Activated CD4-positive, CD25-positive, alpha-beta regulatory T cell treated with anti-CD3 and anti-CD28 coated beads, Interleukin-2, amount 50 U/mL, for 24 hours (primary cell): Measurements from ENCODE around the gene SNX30.

ENCODE experiments used
- ATAC-seq, 2 donors: fragments of 150-1000 bp; cut with Tn5 transposase; one replicate each; pipeline ENCODE4 v1.10.0; 2021; ENCODE audit warnings: mild to moderate bottlenecking in 1 of 2, moderate library complexity in 1 of 2

SNX30 gene

DNA sequence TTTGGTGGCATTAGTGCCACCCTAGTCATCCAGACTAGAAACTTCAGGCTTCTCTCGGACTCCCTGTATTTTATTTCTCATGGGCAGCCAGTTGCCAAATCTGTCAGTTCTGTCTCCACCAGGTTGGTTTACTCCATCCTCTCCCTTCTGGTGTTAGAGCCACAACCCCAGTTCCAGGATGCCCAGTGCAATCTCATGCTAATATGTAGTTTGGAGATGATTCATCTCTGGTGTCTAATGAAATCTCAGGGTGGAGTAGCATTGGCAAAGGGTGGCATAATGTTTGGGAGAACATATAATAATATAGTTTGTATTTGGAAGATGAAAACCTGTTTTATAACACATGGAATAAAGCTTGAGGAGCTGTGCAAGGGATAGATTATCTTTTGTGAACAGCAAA, 109.9 kb downstream of the SNX30 start:
- ATAC-seq = no peak

DNA sequence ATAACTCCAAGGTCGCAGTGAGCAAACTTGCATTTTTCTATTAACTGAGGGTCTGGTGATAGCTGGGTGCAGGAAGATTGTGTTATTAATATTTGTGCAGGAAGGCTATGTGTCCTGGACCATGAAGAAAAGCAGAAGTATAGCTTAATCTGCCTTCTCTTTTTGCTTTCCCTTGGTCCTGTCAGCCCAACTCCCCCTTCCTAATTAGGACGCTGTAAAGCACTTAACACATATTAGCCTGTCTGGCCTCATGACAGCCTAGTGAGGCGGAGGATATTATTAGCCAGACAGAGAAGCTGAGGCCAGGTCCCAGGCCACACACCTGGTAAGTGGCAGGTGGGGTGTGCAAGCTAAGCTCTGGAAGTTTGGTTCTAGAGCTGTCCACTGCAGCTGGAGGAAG, 110.6 kb downstream of the SNX30 start:
- ATAC-seq = no peak

DNA sequence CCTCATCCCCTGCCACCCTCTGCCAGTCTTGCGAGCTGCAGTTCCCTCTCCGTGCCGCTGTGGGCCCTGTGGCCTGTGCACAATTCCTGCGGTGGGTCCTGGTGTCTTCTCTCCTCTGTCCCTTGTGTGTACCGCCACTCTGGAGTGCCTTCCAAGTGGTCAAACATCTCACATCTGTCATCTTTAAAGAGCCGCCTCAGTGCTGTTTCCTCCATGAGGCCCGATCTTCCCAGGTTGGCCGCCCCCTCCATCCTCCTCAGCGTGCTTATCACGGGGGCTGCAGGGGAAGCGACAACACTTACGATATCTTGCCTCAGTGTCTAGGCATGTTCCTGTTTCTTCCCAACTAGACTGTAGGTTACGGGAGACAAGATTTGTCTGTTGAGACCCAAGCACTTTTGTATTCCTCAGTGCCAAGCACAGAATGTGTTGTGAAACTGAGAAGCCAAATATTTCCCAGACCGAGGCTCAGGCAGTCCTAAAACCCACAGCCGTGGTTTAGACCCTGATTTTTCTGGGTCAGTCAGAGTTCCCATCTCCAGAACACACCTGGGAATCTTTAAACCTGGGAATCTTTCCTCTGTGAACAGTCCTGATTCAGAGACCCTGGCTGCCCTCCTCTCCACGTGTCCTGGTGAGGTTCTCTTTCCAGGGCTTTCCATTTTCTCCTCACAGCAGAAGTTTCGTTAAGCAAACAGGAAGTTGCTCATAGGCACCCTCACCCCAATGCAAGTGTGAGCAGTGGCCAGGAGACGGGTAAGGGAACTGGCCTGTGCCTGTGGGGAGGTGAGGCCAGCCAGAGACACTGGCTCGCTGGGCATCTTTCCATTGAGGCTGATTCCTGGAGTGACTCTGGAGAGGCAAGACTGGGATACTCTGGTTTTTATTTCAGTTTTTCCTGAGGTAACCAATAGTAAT, 111.3 kb downstream of the SNX30 start:
- no peak for ATAC-seq

DNA sequence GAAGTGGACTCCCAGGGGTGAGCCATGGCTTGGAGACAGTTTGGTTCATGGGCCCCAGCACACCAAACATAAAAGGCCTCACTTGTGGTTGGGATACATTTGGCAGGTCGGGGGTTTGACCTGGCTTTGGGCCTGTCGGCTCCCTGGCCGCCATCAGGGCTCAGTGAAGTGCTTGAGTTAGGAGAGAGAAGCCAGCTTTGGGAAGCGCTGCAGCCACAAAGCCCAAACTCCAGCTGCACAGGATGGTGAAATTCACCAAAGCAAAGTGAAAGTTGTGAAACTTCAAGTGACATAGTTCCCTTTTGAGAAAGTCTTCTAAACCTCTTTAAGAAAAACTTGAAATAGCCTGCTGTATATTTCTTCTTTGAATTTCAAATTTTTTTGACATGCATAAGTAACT, 112.7 kb downstream of the SNX30 start:
- no peak for ATAC-seq

DNA sequence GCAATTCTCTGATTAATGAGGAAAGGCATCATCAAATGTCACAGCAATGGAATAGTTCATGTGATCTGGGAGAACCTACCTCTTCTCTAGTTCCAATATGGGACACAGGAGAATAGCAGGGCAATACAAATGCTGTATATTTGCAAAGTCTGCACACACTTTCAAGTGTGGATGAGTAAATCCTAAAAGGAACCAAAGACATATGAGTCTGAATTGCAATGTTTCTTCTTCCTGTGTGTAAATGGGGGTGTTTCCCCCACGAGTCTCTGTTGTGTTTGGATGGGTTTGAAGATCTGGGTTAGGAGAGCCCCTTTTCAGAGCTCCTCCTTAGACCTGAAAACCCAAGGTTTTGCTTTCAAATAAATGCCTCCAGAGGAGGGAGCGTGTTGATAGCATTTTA, 113.2 kb downstream of the SNX30 start:
- no peak for ATAC-seq

DNA sequence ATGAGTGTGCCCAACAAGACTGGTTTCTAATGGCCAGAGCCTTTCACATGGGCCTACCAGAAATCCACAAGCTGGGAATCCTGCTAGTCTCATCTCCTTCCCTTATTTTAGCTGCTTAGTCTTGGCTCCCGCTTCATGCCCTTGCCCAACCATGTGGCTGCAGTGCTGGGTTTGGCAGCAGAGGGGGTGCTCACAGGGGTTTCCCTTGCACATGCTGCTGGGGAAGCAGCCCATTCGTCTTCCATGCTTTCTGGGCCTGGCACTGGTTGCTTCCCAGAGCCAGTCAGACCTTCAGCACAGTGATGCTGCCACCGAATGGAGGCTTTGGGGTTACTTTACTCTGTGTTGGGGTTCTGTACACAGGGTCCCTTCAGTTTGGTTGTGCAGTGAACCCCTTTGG, 113.8 kb downstream of the SNX30 start:
- ATAC-seq = no peak

DNA sequence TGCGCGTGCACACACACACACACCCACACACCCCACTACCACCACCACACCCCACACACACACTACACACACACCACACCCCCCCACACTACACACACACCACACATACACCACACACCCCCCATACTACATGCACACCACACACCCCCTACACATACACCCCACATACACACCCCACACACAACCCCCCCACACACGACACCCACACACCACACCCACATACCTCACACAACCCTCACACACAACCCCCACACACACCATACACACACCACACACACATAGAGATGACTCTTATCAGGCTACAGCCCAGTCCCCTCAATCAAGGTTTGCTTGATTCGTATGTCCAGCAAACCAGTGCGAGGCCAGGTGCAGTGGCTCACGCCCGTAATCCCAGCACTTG, 114.4 kb downstream of the SNX30 start:
- no peak for ATAC-seq

DNA sequence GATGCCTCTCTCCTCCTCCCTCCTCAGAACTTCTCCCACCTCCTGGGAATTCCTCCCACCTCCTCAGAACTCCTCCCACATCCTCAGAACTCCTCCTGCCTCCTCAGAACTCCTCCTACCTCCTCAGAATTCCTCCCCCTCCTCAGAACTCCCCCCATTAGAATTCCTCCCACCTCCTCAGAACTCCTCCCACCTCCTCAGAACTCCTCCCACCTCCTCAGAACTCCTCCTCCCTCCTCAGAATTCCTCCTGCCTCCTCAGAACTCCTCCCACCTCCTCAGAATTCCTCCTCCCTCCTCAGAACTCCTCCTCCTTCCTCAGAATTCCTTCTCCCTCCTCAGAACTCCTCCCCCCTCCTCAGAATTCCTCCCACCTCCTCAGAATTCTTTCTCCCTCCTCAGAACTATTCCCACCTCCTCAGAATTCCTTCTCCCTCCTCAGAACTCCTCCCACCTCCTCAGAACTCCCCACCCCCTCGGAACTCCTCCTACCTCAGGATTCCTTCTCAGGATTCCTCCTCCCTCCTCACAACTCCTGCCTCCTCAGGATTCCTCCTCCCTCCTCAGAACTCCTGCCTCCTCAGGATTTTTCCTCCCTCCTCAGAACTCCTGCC, 116.2 kb downstream of the SNX30 start:
- no peak for ATAC-seq

DNA sequence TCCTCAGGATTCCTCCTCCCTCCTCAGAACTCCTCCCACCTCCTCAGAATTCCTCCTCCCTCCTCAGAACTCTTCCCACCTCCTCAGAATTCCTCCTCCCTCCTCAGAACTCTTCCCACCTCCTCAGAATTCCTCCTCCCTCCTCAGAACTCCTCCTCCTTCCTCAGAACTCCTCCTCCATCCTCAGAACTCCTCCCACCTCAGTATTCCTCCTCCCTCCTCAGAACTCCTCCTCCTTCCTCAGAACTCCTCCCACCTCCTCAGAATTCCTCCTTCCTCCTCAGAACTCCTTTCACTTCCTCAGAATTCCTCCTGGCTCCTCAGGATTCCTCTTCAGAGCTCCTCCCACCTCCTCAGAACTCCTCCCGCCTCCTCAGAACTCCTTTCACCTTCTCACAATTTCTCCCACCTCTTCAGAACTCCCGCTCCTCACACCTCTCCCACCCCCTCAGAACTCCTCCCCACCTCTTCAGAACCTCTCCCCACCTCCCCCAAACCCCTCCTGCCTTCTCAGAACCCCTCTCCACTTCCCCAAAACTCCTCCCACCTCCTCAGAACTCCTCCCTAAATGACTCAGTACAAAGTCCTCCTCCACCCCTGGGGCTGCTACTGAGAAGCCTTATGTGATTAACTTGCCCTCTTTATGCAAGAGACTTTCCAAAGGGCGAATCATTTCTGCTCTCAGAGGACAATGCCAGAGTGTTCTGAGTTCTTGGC, 116.9 kb downstream of the SNX30 start:
- peak; percentile 45 to 63 for ATAC-seq

DNA sequence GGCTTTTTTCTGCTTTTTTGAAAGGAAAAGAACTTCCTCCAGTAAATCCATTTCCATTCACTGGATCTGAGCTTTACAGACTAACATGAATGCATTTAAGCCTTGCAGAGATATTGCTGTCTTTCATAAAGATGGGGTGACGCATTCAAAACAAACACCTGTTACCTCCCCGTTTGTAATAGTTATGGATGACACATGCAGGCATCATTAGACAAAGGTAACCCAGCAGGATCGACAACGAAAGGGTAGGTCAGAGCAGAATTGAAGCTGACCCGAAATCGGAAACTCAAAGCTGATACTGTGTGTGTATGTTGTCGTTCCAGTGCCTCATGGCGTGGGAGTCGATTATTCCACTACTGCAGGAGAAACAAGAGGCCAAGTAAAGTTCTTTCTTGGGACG, 117.9 kb downstream of the SNX30 start:
- ATAC-seq = no peak

DNA sequence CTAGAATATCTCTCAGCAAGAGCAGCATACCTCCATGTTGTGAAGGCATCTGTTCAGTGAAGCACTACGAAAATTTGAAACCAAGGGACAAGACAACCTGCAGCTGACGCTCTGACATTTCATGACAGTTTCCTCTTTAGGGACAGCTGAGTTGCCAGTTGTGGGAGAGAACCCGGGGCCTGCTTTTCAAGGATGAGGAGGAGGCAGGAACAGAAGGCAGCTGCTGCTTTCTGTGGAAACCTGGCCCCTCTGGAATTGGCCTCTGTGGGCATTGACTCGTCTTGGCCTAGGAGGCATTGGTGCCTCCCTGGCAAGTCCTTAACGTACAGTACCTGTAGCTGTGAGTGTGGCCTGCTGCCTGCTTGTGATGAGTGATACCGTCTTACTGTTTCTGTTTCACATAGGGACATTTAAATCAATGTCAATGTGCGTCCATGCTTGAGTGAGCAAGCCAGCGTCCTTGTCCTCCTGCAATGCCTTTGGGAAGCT, 118.5 kb downstream of the SNX30 start:
- no peak for ATAC-seq

DNA sequence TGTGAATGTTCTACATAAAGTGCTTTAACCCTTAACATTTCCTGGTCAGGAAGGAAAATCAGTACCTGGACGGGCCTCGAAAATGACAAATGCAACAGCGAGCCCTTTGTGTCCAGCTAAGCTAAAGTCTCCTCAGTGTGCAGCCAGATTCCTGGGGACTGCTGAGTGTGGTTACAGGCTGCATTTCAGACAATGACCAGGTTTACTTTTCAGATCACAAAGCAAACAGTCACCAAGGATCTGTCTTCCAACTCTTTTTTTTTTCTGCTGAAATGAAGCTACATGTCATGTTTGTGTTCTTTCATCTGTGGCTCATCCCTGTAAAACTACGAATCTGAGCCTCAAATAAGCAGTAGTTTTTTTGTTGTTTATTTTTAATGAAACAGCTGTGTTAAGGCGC, 119.4 kb downstream of the SNX30 start:
- ATAC-seq = no peak

DNA sequence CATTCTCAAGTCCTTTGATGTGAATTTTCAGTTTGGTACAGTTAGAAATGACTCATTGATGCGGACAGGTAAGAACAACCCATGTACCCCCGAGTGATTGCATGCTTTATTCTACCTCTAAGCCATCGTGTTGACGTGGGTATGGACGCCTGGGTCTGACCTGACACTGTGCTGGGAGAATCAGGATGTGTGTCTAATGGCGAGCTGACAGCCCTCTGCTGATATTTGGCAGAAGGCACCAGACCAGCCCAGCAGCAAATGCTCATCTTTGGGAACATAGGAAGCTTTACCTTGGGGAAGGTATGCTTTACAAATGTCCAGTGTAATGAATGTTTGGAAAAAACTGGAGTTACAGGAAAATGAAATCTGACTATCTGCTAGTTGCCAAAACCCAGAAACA, 120.0 kb downstream of the SNX30 start:
- ATAC-seq = no peak

DNA sequence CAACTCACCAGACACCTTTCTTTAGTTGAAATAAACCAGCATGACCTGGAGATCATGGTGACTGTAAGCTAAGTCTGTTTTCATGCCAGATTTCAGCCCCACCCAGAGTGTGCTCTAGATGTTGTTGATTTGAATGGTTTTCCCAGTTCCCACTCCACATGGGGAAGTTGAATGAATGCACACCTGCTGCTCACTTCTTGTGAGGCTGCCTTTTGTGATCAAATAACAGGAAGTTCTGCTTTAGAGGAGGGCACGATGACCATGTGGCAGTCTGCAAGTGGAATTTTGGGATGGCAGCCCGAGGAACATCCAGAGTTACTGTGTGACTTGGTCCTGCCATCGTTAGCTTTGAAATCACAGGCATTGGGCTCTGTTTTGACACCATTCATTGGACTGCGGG, 121.5 kb downstream of the SNX30 start:
- no peak for ATAC-seq

DNA sequence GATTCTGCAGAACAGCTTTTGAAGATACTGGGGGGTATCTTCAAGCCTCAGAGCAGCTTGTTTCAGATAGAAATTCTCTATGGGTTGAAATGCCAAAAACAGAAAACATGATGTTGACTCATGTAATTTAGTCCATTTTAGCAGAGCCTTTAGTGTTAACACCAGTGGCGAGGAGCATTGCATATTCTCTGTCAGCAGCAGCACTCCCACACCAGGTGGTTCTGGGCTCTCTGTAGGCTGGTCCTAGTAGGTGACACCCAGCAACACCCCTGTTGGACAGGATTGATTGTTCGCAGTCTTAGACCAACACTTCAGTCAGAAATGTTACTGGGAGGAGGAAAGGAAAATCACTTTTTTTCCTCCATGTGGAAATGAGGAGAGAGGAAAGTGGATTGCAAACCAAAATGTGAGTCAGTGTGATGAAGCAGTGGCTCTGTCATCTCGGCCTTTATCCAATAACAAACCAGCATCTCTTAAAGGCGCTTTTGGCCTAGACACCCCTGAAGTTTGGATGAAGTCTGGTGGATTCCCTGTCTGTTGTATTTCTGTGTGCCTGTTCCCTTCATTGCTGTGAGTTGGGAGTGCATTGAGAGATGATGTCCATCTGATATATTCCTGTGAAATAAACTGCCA, 123.3 kb downstream of the SNX30 start:
- ATAC-seq = no peak

DNA sequence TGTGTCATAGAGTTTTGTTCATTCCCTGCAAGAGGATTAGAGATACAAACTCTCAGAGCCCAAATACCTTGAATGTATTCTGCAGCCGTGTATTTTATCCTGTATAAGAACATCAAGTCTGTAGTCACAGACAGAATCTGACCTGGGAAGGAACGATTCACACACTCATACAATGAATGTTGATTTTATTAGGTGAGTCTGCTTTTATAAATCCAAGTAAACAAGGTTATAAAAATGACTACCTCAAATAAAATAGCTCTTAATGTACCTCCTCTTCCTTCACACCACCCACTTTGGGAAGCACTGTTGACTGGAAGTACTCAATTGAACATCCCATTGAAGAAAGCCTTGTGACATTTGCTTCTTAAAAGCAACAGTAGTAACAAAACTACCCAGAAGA, 128.2 kb downstream of the SNX30 start:
- no peak for ATAC-seq

DNA sequence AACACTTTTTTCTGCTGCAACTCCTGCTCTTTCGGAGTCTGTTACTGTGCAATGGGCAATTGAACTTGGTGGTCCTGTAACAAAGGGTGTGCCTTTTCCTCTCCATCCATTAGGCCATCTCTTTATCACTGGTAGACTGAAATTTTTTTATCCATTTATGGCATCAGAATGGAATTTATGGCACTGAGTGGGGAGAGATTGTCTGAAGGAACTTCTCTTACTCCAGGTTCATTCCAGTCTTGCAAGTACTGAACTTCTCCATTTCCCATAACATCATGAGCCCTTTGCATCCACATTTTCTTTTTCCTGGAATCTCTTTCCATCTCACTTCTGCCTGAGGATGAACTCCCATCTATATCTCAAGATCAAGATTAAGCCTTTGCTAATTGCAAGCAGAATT, 130.1 kb downstream of the SNX30 start:
- no peak for ATAC-seq

DNA sequence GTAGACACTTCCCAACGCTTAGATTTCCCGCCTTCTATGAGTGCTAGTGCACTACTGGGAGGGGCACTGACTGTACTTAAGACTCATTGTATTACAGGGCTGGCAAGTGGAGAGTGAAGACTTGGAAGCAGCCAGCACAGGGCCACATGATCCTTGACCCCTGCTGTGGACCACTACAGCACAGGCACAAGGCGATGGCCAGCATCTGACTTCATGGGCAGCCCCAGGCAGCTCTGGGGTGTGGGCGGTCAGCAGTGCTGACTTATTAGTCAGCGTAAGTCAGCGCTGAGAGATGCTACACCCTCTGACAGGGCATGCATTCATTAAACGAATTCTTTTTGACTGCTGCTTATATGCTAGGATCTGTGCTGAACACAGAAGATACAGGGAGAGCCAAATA, 130.8 kb downstream of the SNX30 start:
- ATAC-seq = no peak

DNA sequence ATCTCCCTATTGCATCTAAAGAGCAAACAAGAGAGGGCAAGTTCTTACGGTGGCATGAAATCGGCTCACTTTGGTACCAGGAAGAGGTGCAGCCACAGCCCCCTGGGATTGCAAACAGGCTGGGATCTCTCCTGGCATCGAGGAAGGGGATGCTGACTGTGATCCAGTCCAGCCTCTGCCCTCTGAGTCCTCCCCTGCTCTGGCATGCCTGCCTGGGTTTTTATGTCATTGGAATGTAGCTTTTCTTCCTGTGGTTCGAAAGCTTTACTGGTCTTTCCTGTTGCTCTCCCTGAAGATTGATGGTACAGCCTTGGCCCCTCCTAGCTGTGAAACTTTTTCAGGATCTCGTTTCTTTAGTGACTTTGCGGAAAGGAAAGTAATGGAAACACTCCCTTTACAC, 133.5 kb downstream of the SNX30 start:
- no peak for ATAC-seq

DNA sequence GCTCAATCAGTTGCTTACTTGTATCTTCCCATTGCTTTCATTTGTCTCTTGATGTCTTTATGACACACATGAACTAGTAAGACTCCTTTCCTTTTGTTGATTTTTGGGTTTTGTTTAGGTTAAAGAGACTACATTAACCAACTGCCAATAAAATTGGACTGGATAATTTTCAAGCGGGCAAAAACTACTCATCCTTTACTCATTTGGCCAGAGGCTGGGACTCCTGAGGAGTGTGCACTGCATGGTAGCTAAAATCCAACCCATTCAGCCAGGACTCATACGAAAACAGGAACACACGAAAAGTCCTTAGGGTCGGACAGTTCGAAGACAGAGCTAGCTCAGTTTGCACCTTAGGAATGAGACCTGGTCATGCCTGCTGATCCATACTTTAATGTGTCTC, 134.2 kb downstream of the SNX30 start:
- no peak for ATAC-seq

DNA sequence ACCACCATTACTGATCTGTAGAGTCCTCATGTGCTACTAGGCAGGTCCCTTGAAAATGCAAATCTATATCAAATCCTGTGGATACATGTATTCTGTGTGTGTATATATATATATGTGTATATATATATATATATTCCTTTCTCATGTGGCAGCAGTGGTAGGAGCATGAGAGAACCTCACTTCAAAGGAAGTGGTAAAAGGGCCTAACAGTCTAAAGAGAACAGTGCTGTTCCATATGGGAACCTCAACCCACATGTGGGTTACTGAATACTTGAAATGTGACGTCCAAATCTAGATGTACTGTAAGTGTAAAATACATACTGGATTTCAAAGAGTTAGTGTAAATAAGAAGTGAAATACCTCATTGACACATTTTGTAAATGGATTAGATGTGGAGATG, 134.8 kb downstream of the SNX30 start:
- ATAC-seq = no peak

DNA sequence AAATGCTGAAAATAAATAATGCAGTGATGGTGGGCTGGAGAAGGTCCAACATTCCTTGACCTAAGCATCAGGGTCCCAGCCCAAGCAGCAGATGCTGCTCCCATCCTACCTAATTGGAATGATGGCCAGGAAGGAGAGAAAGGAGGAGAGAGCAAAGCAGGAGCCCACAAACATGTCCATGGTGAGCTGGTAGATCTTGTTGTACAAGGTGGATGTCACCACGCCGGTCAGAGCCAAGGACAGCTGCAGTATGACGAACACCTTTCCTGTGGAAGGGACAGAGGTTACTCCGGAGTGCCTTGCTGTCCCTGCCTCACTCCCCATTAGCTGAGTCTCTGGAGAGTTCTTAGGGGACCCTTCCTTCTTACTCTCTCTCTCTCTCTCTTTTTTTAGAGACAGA, 135.8 kb downstream of the SNX30 start:
- no peak for ATAC-seq

DNA sequence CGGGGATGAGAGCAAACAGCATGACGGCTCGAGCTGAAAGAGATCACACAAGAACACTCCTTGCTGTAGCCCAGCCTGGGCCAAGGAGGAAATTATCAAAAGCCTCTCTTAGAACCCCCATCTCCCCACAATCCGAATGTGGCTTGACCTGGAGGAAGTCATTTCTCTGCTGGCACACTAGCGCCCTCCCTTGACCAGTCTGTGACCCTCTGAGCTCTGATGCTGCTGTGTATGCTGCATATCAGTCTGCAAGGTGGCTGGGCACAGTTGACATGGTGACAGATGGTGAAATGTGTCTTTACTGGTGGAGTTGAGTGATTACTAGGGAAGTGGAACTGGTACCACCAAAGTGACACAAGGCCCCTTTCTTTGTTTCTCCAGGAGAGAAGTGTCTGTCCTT, 136.8 kb downstream of the SNX30 start:
- no peak for ATAC-seq
